Dermis microvascular lymphatic vessel endothelial cell (primary cell): Measurements from ENCODE around the gene CDC42EP5. TPM values are rescaled to one million over a fixed set of nuclear protein-coding genes. Genes with fewer than 3 reads are reported as not detected.

Source experiments
- total RNA-seq: library from RNA; depleted of rRNA; stranded (reverse); fragments of >200 nt; gene quantifications from 2 replicates; pipeline ENCODE4 v1.2.1, GENCODE V29; 2014

CDC42EP5 gene
- total RNA-seq, 1 donor from 2014 or later, result 42.6 TPM

Other genes with a start within 250 kb of the CDC42EP5 start
- not detected in 2 replicates for gene LILRA6, start 230.5 kb downstream of the CDC42EP5 start, total RNA-seq
- gene LILRB5, start 216.0 kb downstream of the CDC42EP5 start, total RNA-seq, result not detected in 2 replicates
- gene LILRB2, start 192.2 kb downstream of the CDC42EP5 start, total RNA-seq, result not detected in 2 replicates
- not detected in 2 replicates for gene LILRA5, start 160.1 kb downstream of the CDC42EP5 start, total RNA-seq
- gene LILRA4, start 134.1 kb downstream of the CDC42EP5 start, total RNA-seq, result not detected in 2 replicates
- not detected in 2 replicates for gene LAIR1, start 108.4 kb downstream of the CDC42EP5 start, total RNA-seq
- gene TTYH1, start 57.8 kb downstream of the CDC42EP5 start, total RNA-seq, result under 0.01 TPM in 1 of 2 replicates, not detected in the other
- 13.5 and 31.9 TPM in 2 replicates for gene LENG8, start 24.1 kb downstream of the CDC42EP5 start, total RNA-seq
- gene LENG9, start 9.5 kb downstream of the CDC42EP5 start, total RNA-seq, result 4.0 and 4.9 TPM in 2 replicates
- gene LAIR2, start 29.5 kb upstream of the CDC42EP5 start, total RNA-seq, result not detected in 2 replicates
- not detected in 2 replicates for gene LILRA2, start 100.5 kb upstream of the CDC42EP5 start, total RNA-seq
- gene LILRA1, start 120.3 kb upstream of the CDC42EP5 start, total RNA-seq, result not detected in 2 replicates
- 0.13 TPM in 1 of 2 replicates, not detected in the other for gene LILRB1, start 157.2 kb upstream of the CDC42EP5 start, total RNA-seq
- not detected in 2 replicates for gene LILRB4, start 189.7 kb upstream of the CDC42EP5 start, total RNA-seq